Measurements from ENCODE around the gene MICU1. TPM values are rescaled to one million over a fixed set of nuclear protein-coding genes. Genes with fewer than 3 reads are reported as not detected.

MICU1 gene
- total and polyA plus RNA-seq, 2 of the 13 experiments (the other 11 are each of a cell fraction or from before 2014, with no cell fraction given), result 32.5 to 56.1 TPM

- no peak for TF ChIP-seq MTERF4 (CRISPR knock-in tag; IDR thresholded peaks at IDR 0.05)
- TF ChIP-seq ZC3H13 (CRISPR knock-in tag; IDR thresholded peaks at IDR 0.05), result no peak
- TF ChIP-seq TAF1 (CRISPR knock-in tag; IDR thresholded peaks at IDR 0.05), result peak; percentile 15; the same call in 1 of the 2 replicates
- TF ChIP-seq ZNF773 (CRISPR knock-in tag; IDR thresholded peaks at IDR 0.05; ENCODE audit: borderline replicate concordance), result no peak
- TF ChIP-seq ZNF256 (CRISPR knock-in tag; conservative IDR thresholded peaks at IDR 0.05), result no peak
- TF ChIP-seq MIER2 (CRISPR knock-in tag; IDR thresholded peaks at IDR 0.05), result no peak
- TF ChIP-seq TSC22D2 (CRISPR knock-in tag; IDR thresholded peaks at IDR 0.05; ENCODE audit: borderline replicate concordance), result no peak
- TF ChIP-seq BHLHE40 (IDR thresholded peaks at IDR 0.05; ENCODE audit: low read length), result no peak
- no peak for TF ChIP-seq ZNF34 (CRISPR knock-in tag; IDR thresholded peaks at IDR 0.05; ENCODE audit: borderline replicate concordance)
- TF ChIP-seq GLI4 (CRISPR knock-in tag; IDR thresholded peaks at IDR 0.05; ENCODE audit: borderline replicate concordance), result 0 out of 2 replicates have a peak, but pooled peaks have one; percentile 25
- TF ChIP-seq ZBTB44 (CRISPR knock-in tag; IDR thresholded peaks at IDR 0.05), result no peak
- no peak for TF ChIP-seq NCOA2 (CRISPR knock-in tag; IDR thresholded peaks at IDR 0.05)
- TF ChIP-seq ZNF770 (CRISPR knock-in tag; IDR thresholded peaks at IDR 0.05), result no peak
- TF ChIP-seq ZBTB42 (CRISPR knock-in tag; IDR thresholded peaks at IDR 0.05), result no peak
- TF ChIP-seq FOXO1 (CRISPR knock-in tag; IDR thresholded peaks at IDR 0.05), result no peak
- no peak for TF ChIP-seq ZNF792 (CRISPR knock-in tag; IDR thresholded peaks at IDR 0.05)
- no peak for TF ChIP-seq USF2 (IDR thresholded peaks at IDR 0.05; ENCODE audit: low read depth, low read length)
- peak; percentile 10; the same call in 1 of the 2 replicates for TF ChIP-seq USF2 (CRISPR knock-in tag; IDR thresholded peaks at IDR 0.05; ENCODE audit: borderline replicate concordance)
- TF ChIP-seq ELK4 (CRISPR knock-in tag; IDR thresholded peaks at IDR 0.05; ENCODE audit: borderline replicate concordance), result no peak
- no peak for TF ChIP-seq ZMYM4 (CRISPR knock-in tag; IDR thresholded peaks at IDR 0.05)
- TF ChIP-seq NR2F6 (IDR thresholded peaks at IDR 0.05), result no peak
- no peak for TF ChIP-seq NR2F6 (CRISPR knock-in tag; IDR thresholded peaks at IDR 0.05)
- no peak for TF ChIP-seq ZNF276 (CRISPR knock-in tag; IDR thresholded peaks at IDR 0.05; ENCODE audit: low read depth)
These were observed 271.9 kb downstream of the MICU1 start (continued) for GRCh38 chr10:72353965-72354355.

Measured in HepG2 (cell line).